ENCODE results near the gene NRXN3.

DNA sequence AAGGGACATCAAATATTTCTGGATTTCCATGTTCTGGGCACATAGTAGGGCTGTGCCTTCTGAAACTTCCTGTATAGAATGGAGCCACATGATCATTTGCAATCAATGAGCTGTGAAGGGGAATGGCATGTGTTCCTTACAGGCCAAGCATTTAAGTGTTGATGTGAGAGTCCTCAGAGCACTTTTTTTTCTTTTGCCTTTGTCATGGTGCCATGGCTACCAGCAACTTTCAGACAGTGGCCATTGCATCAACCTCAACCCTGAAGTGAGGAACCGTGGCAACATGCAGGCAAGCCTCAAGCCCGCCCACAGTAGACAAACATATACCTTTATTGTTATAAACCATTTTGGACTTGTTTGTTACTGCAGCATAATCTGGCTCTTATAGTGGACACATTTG lies 948.1 kb downstream of the NRXN3 start:
- TF ChIP-seq, protein P1, sequence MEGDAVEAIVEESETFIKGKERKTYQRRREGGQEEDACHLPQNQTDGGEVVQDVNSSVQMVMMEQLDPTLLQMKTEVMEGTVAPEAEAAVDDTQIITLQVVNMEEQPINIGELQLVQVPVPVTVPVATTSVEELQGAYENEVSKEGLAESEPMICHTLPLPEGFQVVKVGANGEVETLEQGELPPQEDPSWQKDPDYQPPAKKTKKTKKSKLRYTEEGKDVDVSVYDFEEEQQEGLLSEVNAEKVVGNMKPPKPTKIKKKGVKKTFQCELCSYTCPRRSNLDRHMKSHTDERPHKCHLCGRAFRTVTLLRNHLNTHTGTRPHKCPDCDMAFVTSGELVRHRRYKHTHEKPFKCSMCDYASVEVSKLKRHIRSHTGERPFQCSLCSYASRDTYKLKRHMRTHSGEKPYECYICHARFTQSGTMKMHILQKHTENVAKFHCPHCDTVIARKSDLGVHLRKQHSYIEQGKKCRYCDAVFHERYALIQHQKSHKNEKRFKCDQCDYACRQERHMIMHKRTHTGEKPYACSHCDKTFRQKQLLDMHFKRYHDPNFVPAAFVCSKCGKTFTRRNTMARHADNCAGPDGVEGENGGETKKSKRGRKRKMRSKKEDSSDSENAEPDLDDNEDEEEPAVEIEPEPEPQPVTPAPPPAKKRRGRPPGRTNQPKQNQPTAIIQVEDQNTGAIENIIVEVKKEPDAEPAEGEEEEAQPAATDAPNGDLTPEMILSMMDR (conservative IDR thresholded peaks at IDR 0.05; ENCODE audit: low read depth, low read length), result no peak
- TF ChIP-seq CEBPB (IDR thresholded peaks at IDR 0.05; ENCODE audit: low read depth, low read length) (no peak), RAD21 (IDR thresholded peaks at IDR 0.05; ENCODE audit: low read length) (no peak), POLR2A (IDR thresholded peaks at IDR 0.05; ENCODE audit: low read depth, low read length) (no peak), MXI1 (IDR thresholded peaks at IDR 0.05; ENCODE audit: borderline replicate concordance, low read depth, low read length) (no peak), BHLHE40 (IDR thresholded peaks at IDR 0.05; ENCODE audit: low read depth, low read length) (no peak), SMC3 (IDR thresholded peaks at IDR 0.05; ENCODE audit: low read depth, low read length) (no peak)

Data from IMR-90 (cell line).